Stomach (tissue), 4 donors: ENCODE results near the gene SPRING1.

ENCODE experiments used
- POLR2AphosphoS5 ChIP-seq, 3 donors: sonication (generic); formaldehyde crosslinking; IDR thresholded peaks; one replicate each; pipeline ENCODE4 v1.6.1; 2016; ENCODE audit warnings: antibody characterized with exemption in 3 of 3
- TF ChIP-seq, protein P1 (sequence below), 7 experiments: fragments of 450-650 bp in 4 of 7; fragments of 200-600 bp in 3 of 7; sonication (generic) in 3 of 7; IDR thresholded peaks; one replicate each; pipeline ENCODE4 v1.5.1; 2016 to 2019; ENCODE audit warnings: antibody characterized with exemption in 7 of 7, control low read depth in 2 of 7, mild to moderate bottlenecking in 1 of 7

DNA sequence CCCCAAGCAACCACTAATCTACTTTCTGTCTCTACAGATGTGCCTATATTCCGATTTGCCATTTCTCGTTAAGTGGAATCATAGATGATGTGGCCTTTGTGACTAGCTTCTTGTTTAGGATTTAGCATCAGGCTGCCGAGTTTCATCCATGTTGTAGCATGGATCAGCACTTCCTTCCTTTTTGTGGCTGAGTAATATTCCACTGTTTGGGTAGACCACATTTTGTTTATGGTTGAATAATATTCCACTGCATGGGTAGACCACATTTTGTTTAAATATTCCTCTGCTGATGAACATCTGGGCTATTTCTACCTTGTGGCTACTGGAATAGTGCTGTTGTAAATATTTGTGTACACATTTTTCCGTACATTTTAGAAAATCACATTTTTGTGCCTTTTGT, 36.4 kb downstream of the SPRING1 start:
- TF ChIP-seq, protein P1, sequence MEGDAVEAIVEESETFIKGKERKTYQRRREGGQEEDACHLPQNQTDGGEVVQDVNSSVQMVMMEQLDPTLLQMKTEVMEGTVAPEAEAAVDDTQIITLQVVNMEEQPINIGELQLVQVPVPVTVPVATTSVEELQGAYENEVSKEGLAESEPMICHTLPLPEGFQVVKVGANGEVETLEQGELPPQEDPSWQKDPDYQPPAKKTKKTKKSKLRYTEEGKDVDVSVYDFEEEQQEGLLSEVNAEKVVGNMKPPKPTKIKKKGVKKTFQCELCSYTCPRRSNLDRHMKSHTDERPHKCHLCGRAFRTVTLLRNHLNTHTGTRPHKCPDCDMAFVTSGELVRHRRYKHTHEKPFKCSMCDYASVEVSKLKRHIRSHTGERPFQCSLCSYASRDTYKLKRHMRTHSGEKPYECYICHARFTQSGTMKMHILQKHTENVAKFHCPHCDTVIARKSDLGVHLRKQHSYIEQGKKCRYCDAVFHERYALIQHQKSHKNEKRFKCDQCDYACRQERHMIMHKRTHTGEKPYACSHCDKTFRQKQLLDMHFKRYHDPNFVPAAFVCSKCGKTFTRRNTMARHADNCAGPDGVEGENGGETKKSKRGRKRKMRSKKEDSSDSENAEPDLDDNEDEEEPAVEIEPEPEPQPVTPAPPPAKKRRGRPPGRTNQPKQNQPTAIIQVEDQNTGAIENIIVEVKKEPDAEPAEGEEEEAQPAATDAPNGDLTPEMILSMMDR (IDR thresholded peaks at IDR 0.05) = no peak
- no peak for TF ChIP-seq POLR2AphosphoS5 (IDR thresholded peaks at IDR 0.05)
